Right lobe of liver (tissue), 6 donors: ENCODE measurements around the gene PIWIL4. TPM values are rescaled to one million over a fixed set of nuclear protein-coding genes. Genes with fewer than 3 reads are reported as not detected.

Experiments used
- ATAC-seq, 4 donors: fragments of 200-7000 bp; cut with Tn5 transposase; one replicate each; pipeline ENCODE4 v1.9.1; 2020; ENCODE audit warnings: mild to moderate bottlenecking in 4 of 4, moderate library complexity in 4 of 4
- DNase-seq, 3 donors: peaks; one replicate each; pipeline ENCODE4 v3.0.0-alpha.2; 2020
- H3K27ac ChIP-seq, 3 donors: fragments of 200-600 bp; one replicate each; pipeline ENCODE4 v1.8.0; 2022
- H3K27me3 ChIP-seq, 2 donors: fragments of 200-600 bp; one replicate each; pipeline ENCODE4 v1.8.0; 2022
- H3K36me3 ChIP-seq, 4 donors: fragments of 200-600 bp; sonication (generic) in 1 of 4; one replicate each; pipeline versions ENCODE4 v1.5.1 to v1.8.0; 2017 to 2022; ENCODE audit warnings: control low read depth in 1 of 4
- H3K4me1 ChIP-seq, 4 donors: fragments of 200-600 bp; sonication (generic) in 1 of 4; one replicate each; pipeline versions ENCODE4 v1.5.1 to v1.8.0; 2017 to 2022; ENCODE audit warnings: control low read depth in 1 of 4
- H3K4me3 ChIP-seq, 3 donors: fragments of 200-600 bp; one replicate each; pipeline ENCODE4 v1.8.0; 2022
- H3K9me3 ChIP-seq, 4 donors: fragments of 200-600 bp; sonication (generic) in 1 of 4; one replicate each; pipeline versions ENCODE4 v1.5.1 to v1.8.0; 2017 to 2022; ENCODE audit warnings: control low read depth in 1 of 4
- CTCF ChIP-seq, 4 donors: fragments of 200-600 bp in 3 of 4; fragments of 450-650 bp in 1 of 4; IDR thresholded peaks; one replicate each; pipeline versions ENCODE4 v1.5.1 to v1.8.0; 2016 to 2022; ENCODE audit warnings: antibody characterized with exemption in 4 of 4, mild to moderate bottlenecking in 2 of 4
- POLR2A ChIP-seq: fragments of 450-650 bp; IDR thresholded peaks from one replicate; pipeline ENCODE4 v1.6.1; 2017; ENCODE audit warnings: antibody characterized with exemption, mild to moderate bottlenecking
- WGBS: methylation state at CpG from one replicate; pipeline ENCODE4 v1.1.6; 2018; ENCODE audit warnings: low coverage, low lambda C conversion rate; ENCODE audit not compliant: insufficient coverage; ENCODE audit errors: missing lambda C conversion rate; 5-methylcytosine and 5-hydroxymethylcytosine counted together
- intact Hi-C, 2 donors: fragments of 100-400 bp; cut with DNase I; formaldehyde crosslinking; loops; one replicate each; pipeline versions ENCODE4 v1.11.2 to v1.14.1; 2022
- total RNA-seq, 6 experiments: library from RNA; depleted of rRNA in 2 of 6; stranded (reverse); fragments of >200 nt in 2 of 6; fragmentation: NEBNext Ultra II Directional in 3 of 6; extraction: Animal tissue kit (Norgen Biotek cat#: 25700) in 3 of 6; gene quantifications; one replicate each; pipeline versions ENCODE4 v1.1.0 to v1.2.4, GENCODE V29; 2016 to 2023
- donor health status: DM: no; HTN: yes; CAD: no.
- donor health status: DM: no; HTN: no; CAD: no.
- donor health status: DM: no; HTN: no; CAD: no.
- donor health status: DM: no; HTN: yes; CAD: no.
- donor health status: DM: no; HTN: yes; CAD: no.

Gene PIWIL4
- total RNA-seq, 6 experiments from 2014 or later, result 0.12 to 0.71 (median 0.51) TPM

DNA sequence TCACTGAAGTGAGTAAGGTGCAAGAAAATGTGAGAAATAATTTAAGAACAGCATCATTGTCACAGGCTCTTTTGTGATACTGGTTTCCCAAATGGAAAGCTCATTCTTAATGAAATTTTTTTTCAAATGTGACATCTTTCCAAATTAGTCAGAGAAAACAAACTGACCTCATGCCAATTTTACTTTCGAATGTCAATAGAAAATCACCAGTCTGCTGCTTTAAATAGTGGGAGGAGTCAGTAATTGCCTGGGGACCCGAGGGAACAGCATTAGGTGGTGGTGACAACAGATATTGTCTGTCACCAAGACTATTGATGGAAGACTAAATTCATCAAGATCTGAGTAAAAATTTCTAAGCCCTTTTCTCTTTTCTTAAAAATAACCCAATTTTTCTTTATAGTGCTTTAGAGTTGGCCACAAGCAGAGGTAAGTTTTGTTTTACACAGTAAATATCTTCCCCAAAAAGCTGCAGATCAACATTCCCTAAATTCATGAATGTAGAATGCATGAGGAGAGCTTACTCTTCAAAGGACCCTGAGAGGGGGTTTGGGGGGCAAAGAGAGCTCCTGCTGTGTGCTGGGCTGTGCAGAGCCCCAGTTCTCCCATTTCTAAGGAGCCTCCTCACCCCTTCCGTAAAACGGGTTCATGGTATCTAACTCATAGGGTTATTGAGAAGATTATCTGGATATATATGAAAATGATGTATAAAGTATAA, 95.1 kb downstream of the PIWIL4 start:
- no peak for ATAC-seq
- 59% methylated on average over 4 of the region's 4 CpGs for WGBS
- intact Hi-C loops, result no loop called here

GRCh38 chr11:94662846-94663390, 95.8 kb downstream of the PIWIL4 start:
- no peak for ATAC-seq
- H3K27ac ChIP-seq, result no peak overlapping the region
- H3K36me3 ChIP-seq, result no peaks in the 10 kb centered on the region
- WGBS, result 76% methylated on average over 2 of the region's 2 CpGs
- no peak overlapping the region for H3K4me3 ChIP-seq
- H3K27me3 ChIP-seq, result no peaks in the 10 kb centered on the region
- TF ChIP-seq POLR2A (no peak), CTCF (IDR thresholded peaks at IDR 0.05) (no peak)
- no peak for DNase-seq
- intact Hi-C loops, result no loop called here
- no peaks in the 10 kb centered on the region for H3K9me3 ChIP-seq
- H3K4me1 ChIP-seq, result no peaks in the 10 kb centered on the region

More for the DNA sequence above, 95.1 kb downstream of the PIWIL4 start:
- Histone ChIP-seq H3K9me3 (no peaks in the 10 kb centered on the region), H3K4me1 (no peaks in the 10 kb centered on the region), H3K4me3 (no peak overlapping the region), H3K27me3 (no peaks in the 10 kb centered on the region), H3K36me3 (no peaks in the 10 kb centered on the region), H3K27ac (no peak overlapping the region)
- TF ChIP-seq POLR2A (no peak), CTCF (IDR thresholded peaks at IDR 0.05) (no peak)
- DNase-seq, result no peak

GRCh38 chr11:94664346-94664745, 97.2 kb downstream of the PIWIL4 start:
- TF ChIP-seq CTCF (IDR thresholded peaks at IDR 0.05) (no peak), POLR2A (no peak)
- Histone ChIP-seq H3K27ac (no peak overlapping the region), H3K36me3 (no peaks in the 10 kb centered on the region), H3K27me3 (no peaks in the 10 kb centered on the region), H3K4me3 (no peak overlapping the region), H3K4me1 (no peaks in the 10 kb centered on the region), H3K9me3 (no peaks in the 10 kb centered on the region)
- DNase-seq (no peak), ATAC-seq (peak in 1 of 4 donors; percentile 39)
- intact Hi-C loops, result no loop called here

- DNase-seq (no peak), ATAC-seq (no peak)
- no peaks in the 10 kb centered on the region for H3K4me1 ChIP-seq
- no peaks in the 10 kb centered on the region for H3K36me3 ChIP-seq
- H3K9me3 ChIP-seq, result no peaks in the 10 kb centered on the region
- TF ChIP-seq POLR2A (no peak), CTCF (IDR thresholded peaks at IDR 0.05) (no peak)
- intact Hi-C loops, result no loop called here
- H3K27me3 ChIP-seq, result no peaks in the 10 kb centered on the region
- 43% methylated on average over 4 of the region's 4 CpGs for WGBS
- H3K4me3 ChIP-seq, result no peak overlapping the region
- no peak overlapping the region for H3K27ac ChIP-seq
Observed at GRCh38 chr11:94665116-94665659, 98.0 kb downstream of the PIWIL4 start.
